K562 (cell line): ENCODE measurements around the gene PINK1. TPM values are rescaled to one million over a fixed set of nuclear protein-coding genes. Genes with fewer than 3 reads are reported as not detected.

Experiments
- GTF2F1 ChIP-seq: IDR thresholded peaks from 2 replicates; pipeline ENCODE4 v1.6.1; 2011; ENCODE audit warnings: low read depth, low read length, improper control_type of control experiment
- TCF7L2 ChIP-seq: fragments of 150-350 bp; IDR thresholded peaks from 2 replicates; pipeline ENCODE4 v1.6.1; 2016; ENCODE audit warnings: low read depth, mild to moderate bottlenecking, low read length, moderate library complexity
- U2AF1 ChIP-seq: fragments of 200-400 bp; formaldehyde crosslinking; optimal IDR thresholded peaks from 2 replicates; pipeline ENCODE3; 2017; ENCODE audit warnings: mild to moderate bottlenecking, low read depth, low read length, moderate library complexity
- polyA plus RNA-seq, 8 experiments: library from polyadenylated mRNA; depleted of rRNA in 4 of 8; stranded (reverse) in 5 of 8; unstranded in 3 of 8; fragments of >200 nt; fragmentation: Nextera tagmentation in 2 of 8; fragmentation: Illumina TruSeq in 1 of 8; extraction: Ambion mirVana in 2 of 8; extraction: Trizol in 1 of 8; gene quantifications; 2 replicates each; pipeline versions ENCODE4 v1.2.1 to v1.2.3, GENCODE V29; 2011 to 2014; ENCODE audit warnings: inconsistent platforms in 1 of 8, missing spikeins in 1 of 8
- total RNA-seq, 7 experiments: library from RNA; depleted of rRNA in 6 of 7; stranded (reverse); fragments of >200 nt in 6 of 7; fragmentation: Illumina TruSeq in 2 of 7; extraction: Trizol in 2 of 7; gene quantifications; 2 replicates each; pipeline versions ENCODE4 v1.2.1 to v1.2.3, GENCODE V29; 2011 to 2021; ENCODE audit warnings: low replicate concordance in 1 of 7
- TF ChIP-seq, protein P1 (sequence below): fragments of 200-600 bp; sonication (generic); IDR thresholded peaks from one replicate; pipeline ENCODE4 v1.6.1; 2012; ENCODE audit warnings: mild to moderate bottlenecking, low read depth, low read length, inconsistent platforms
- TF ChIP-seq, protein P2 (sequence below), 2 experiments: fragments of 450-650 bp in 1 of 2; sonication (generic) in 1 of 2; formaldehyde crosslinking in 1 of 2; IDR thresholded peaks in 1 of 2; conservative IDR thresholded peaks in 1 of 2; 2 replicates each; pipeline versions ENCODE4 v1.6.1 to v1.8.1; 2016 to 2023; ENCODE audit warnings: mild to moderate bottlenecking in 2 of 2, moderate library complexity in 2 of 2, inconsistent platforms in 1 of 2, missing genetic modification reagents in 1 of 2
- TF ChIP-seq, protein P3 (sequence below), 2 experiments: fragments of 250-450 bp in 1 of 2; fragments of 450-650 bp in 1 of 2; sonication (Bioruptor Pico) in 1 of 2; IDR thresholded peaks; 2 replicates each; pipeline versions ENCODE4 v1.6.1 to v1.8.0; 2016 to 2021; ENCODE audit warnings: mild to moderate bottlenecking in 2 of 2, moderate library complexity in 2 of 2, missing compliant biosample characterization in 1 of 2, missing genetic modification characterization in 1 of 2

The PINK1 gene
- total and polyA plus RNA-seq, 9 of the 15 experiments (the other 6 are each of a cell fraction or from before 2014, with no cell fraction given): 1.5 to 11.3 (median 6.8) TPM

DNA sequence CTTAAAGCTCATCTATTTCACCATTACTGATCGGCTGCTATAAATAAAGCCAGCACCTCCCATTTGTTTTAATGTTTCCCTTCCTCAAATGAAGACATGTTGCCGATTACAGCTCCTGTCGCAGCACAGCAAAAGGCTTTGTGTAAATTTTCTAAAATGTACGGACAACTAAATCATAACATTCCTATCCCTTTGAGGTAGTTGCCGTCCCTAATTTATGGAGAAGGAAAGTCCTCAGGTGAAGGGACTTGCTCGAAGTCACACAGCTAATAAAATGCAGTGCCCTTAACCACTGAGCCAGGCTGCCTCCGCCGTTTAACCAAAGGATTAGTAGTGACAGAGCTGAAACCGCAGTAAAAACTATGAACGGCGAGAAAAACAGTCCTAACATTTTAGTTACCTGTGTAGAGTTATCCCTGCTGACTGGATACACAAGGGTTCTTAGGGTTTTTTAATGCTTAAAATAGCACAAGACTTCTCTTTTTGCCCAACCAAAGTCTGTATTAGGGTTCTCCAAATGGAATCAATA is 871 bp downstream of the PINK1 start (continued):
- TF ChIP-seq, protein P1, sequence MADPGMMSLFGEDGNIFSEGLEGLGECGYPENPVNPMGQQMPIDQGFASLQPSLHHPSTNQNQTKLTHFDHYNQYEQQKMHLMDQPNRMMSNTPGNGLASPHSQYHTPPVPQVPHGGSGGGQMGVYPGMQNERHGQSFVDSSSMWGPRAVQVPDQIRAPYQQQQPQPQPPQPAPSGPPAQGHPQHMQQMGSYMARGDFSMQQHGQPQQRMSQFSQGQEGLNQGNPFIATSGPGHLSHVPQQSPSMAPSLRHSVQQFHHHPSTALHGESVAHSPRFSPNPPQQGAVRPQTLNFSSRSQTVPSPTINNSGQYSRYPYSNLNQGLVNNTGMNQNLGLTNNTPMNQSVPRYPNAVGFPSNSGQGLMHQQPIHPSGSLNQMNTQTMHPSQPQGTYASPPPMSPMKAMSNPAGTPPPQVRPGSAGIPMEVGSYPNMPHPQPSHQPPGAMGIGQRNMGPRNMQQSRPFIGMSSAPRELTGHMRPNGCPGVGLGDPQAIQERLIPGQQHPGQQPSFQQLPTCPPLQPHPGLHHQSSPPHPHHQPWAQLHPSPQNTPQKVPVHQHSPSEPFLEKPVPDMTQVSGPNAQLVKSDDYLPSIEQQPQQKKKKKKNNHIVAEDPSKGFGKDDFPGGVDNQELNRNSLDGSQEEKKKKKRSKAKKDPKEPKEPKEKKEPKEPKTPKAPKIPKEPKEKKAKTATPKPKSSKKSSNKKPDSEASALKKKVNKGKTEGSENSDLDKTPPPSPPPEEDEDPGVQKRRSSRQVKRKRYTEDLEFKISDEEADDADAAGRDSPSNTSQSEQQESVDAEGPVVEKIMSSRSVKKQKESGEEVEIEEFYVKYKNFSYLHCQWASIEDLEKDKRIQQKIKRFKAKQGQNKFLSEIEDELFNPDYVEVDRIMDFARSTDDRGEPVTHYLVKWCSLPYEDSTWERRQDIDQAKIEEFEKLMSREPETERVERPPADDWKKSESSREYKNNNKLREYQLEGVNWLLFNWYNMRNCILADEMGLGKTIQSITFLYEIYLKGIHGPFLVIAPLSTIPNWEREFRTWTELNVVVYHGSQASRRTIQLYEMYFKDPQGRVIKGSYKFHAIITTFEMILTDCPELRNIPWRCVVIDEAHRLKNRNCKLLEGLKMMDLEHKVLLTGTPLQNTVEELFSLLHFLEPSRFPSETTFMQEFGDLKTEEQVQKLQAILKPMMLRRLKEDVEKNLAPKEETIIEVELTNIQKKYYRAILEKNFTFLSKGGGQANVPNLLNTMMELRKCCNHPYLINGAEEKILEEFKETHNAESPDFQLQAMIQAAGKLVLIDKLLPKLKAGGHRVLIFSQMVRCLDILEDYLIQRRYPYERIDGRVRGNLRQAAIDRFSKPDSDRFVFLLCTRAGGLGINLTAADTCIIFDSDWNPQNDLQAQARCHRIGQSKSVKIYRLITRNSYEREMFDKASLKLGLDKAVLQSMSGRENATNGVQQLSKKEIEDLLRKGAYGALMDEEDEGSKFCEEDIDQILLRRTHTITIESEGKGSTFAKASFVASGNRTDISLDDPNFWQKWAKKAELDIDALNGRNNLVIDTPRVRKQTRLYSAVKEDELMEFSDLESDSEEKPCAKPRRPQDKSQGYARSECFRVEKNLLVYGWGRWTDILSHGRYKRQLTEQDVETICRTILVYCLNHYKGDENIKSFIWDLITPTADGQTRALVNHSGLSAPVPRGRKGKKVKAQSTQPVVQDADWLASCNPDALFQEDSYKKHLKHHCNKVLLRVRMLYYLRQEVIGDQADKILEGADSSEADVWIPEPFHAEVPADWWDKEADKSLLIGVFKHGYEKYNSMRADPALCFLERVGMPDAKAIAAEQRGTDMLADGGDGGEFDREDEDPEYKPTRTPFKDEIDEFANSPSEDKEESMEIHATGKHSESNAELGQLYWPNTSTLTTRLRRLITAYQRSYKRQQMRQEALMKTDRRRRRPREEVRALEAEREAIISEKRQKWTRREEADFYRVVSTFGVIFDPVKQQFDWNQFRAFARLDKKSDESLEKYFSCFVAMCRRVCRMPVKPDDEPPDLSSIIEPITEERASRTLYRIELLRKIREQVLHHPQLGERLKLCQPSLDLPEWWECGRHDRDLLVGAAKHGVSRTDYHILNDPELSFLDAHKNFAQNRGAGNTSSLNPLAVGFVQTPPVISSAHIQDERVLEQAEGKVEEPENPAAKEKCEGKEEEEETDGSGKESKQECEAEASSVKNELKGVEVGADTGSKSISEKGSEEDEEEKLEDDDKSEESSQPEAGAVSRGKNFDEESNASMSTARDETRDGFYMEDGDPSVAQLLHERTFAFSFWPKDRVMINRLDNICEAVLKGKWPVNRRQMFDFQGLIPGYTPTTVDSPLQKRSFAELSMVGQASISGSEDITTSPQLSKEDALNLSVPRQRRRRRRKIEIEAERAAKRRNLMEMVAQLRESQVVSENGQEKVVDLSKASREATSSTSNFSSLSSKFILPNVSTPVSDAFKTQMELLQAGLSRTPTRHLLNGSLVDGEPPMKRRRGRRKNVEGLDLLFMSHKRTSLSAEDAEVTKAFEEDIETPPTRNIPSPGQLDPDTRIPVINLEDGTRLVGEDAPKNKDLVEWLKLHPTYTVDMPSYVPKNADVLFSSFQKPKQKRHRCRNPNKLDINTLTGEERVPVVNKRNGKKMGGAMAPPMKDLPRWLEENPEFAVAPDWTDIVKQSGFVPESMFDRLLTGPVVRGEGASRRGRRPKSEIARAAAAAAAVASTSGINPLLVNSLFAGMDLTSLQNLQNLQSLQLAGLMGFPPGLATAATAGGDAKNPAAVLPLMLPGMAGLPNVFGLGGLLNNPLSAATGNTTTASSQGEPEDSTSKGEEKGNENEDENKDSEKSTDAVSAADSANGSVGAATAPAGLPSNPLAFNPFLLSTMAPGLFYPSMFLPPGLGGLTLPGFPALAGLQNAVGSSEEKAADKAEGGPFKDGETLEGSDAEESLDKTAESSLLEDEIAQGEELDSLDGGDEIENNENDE: no peak
- TF ChIP-seq GTF2F1 (no peak), U2AF1 (peak; percentile 3), TCF7L2 (no peak)
- TF ChIP-seq, protein P2, sequence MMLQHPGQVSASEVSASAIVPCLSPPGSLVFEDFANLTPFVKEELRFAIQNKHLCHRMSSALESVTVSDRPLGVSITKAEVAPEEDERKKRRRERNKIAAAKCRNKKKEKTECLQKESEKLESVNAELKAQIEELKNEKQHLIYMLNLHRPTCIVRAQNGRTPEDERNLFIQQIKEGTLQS (IDR thresholded peaks at IDR 0.05): no peak
- TF ChIP-seq, protein P2 (CRISPR knock-in tag; conservative IDR thresholded peaks at IDR 0.05): peak; percentile 35; the same call in 1 of the 2 replicates
- TF ChIP-seq, protein P3, sequence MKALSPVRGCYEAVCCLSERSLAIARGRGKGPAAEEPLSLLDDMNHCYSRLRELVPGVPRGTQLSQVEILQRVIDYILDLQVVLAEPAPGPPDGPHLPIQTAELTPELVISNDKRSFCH (CRISPR knock-in tag; IDR thresholded peaks at IDR 0.05): no peak
- TF ChIP-seq, protein P3 (tag; IDR thresholded peaks at IDR 0.05): no peak
